HCT116 (cell line): Measurements from ENCODE around the gene PGA4. TPM values are rescaled to one million over a fixed set of nuclear protein-coding genes. Genes with fewer than 3 reads are reported as not detected.

Experiments used
- ATAC-seq: fragments of 200-7000 bp; cut with Tn5 transposase; 2 replicates; pipeline ENCODE4 v1.9.1; 2020; ENCODE audit warnings: mild to moderate bottlenecking, moderate library complexity
- BruUV-seq: library from RNA; stranded (reverse); fragments of 400-500 nt; replicated peaks from 2 replicates; lab custom pipeline; 2021; lab: Mats Ljungman, UMichigan
- CTCF ChIA-PET: fragments of 300-600 bp; sonication (Branson Sonifier 250); formaldehyde crosslinking; loops from one replicate; lab custom pipeline; 2021; ENCODE audit warnings: antibody characterized with exemption; lab: Charles Lee
- POLR2A ChIA-PET: fragments of 300-600, 350-600 bp; sonication (Branson Sonifier 250); formaldehyde crosslinking; loops from one replicate; lab custom pipeline; 2021; ENCODE audit warnings: antibody characterized with exemption; lab: Charles Lee
- RAD21 ChIA-PET, 2 experiments: fragments of 300-600 bp; sonication (Branson Sonifier 250); formaldehyde crosslinking; loops; one replicate each; lab custom pipeline; 2023; ENCODE audit warnings: low total read pairs in 2 of 2; ENCODE audit not compliant: uncharacterized antibody in 2 of 2, unreplicated experiment in 2 of 2, low non-redundant PET in 1 of 2; lab: Charles Lee
- DNase-seq: peaks from one replicate; pipeline ENCODE4 v3.0.0-alpha.2; 2010; ENCODE audit warnings: low read depth, low spot score
- H2AFZ ChIP-seq: fragments of 200-600 bp; shearing (Covaris generic), sonication (generic); 2 replicates; pipeline ENCODE4 v1.6.1; 2017; ENCODE audit warnings: low read depth, mixed run types, mixed read lengths, antibody characterized with exemption, low read length; ENCODE audit not compliant: poor library complexity, severe bottlenecking
- H3K27ac ChIP-seq: 2 replicates; pipeline ENCODE4 v1.5.1; 2012; ENCODE audit warnings: low read depth, low read length
- H3K27me3 ChIP-seq: fragments of 200-600 bp; sonication (generic); 2 replicates; pipeline ENCODE4 v1.6.1; 2016; ENCODE audit warnings: mixed run types, low read length, mixed read lengths; ENCODE audit not compliant: insufficient read depth
- H3K36me3 ChIP-seq, 2 experiments: fragments of 200-500 bp in 1 of 2; fragments of 200-600 bp in 1 of 2; sonication (Bioruptor generic) in 1 of 2; sonication (generic) in 1 of 2; 2 replicates each; pipeline versions ENCODE4 v1.5.1 to v1.6.1; 2014 to 2016; ENCODE audit warnings: low read length in 2 of 2, inconsistent platforms in 1 of 2, mixed read lengths in 1 of 2, mixed run types in 1 of 2; ENCODE audit not compliant: insufficient read depth in 2 of 2, control insufficient read depth in 1 of 2
- H3K4me1 ChIP-seq, 2 experiments: fragments of 200-600 bp in 1 of 2; sonication (generic) in 1 of 2; 2 replicates each; pipeline versions ENCODE4 v1.5.1 to v1.6.1; 2012 to 2017; ENCODE audit warnings: low read length in 2 of 2, inconsistent platforms in 1 of 2, mild to moderate bottlenecking in 1 of 2, mixed read lengths in 1 of 2, mixed run types in 1 of 2, moderate library complexity in 1 of 2; ENCODE audit not compliant: insufficient read depth in 2 of 2, control insufficient read depth in 1 of 2
- H3K4me2 ChIP-seq: fragments of 200-600 bp; sonication (generic); 2 replicates; pipeline ENCODE4 v1.6.1; 2017; ENCODE audit warnings: mixed run types, low read length, mixed read lengths
- H3K4me3 ChIP-seq, 2 experiments: fragments of 200-600 bp in 1 of 2; sonication (generic) in 1 of 2; replicated peaks in 1 of 2; 2 replicates each; pipeline ENCODE4 v1.5.1; 2011 to 2016; ENCODE audit warnings: low read length in 2 of 2, control low read depth in 1 of 2, low read depth in 1 of 2, mild to moderate bottlenecking in 1 of 2, mixed read lengths in 1 of 2, mixed run types in 1 of 2
- H3K79me2 ChIP-seq: fragments of 200-600 bp; sonication (generic); 2 replicates; pipeline ENCODE4 v1.6.1; 2017; ENCODE audit warnings: mild to moderate bottlenecking, mixed run types, low read length, moderate library complexity, mixed read lengths; ENCODE audit not compliant: insufficient read depth
- H3K9ac ChIP-seq: fragments of 200-600 bp; sonication (generic); 2 replicates; pipeline ENCODE4 v1.6.1; 2016; ENCODE audit warnings: low read length, mixed read lengths
- H3K9me2 ChIP-seq: fragments of 200-600 bp; sonication (generic), shearing (Covaris generic); 2 replicates; pipeline ENCODE4 v1.6.1; 2017; ENCODE audit warnings: mixed run types, mild to moderate bottlenecking, moderate library complexity; ENCODE audit not compliant: insufficient read depth
- H3K9me3 ChIP-seq, 2 experiments: fragments of 200-500 bp in 1 of 2; fragments of 200-600 bp in 1 of 2; sonication (Bioruptor generic) in 1 of 2; sonication (generic) in 1 of 2; 2 replicates each; pipeline ENCODE4 v1.6.1; 2014 to 2017; ENCODE audit warnings: low read length in 2 of 2, mixed read lengths in 2 of 2, inconsistent platforms in 1 of 2, low read depth in 1 of 2, mild to moderate bottlenecking in 1 of 2, mixed run types in 1 of 2, moderate library complexity in 1 of 2; ENCODE audit not compliant: control insufficient read depth in 1 of 2, insufficient read depth in 1 of 2
- H4K20me1 ChIP-seq: fragments of 200-600 bp; sonication (generic), shearing (Covaris generic); 2 replicates; pipeline ENCODE4 v1.6.1; 2017; ENCODE audit warnings: mixed run types, mild to moderate bottlenecking, moderate library complexity; ENCODE audit not compliant: insufficient read depth
- CTCF ChIP-seq, 3 experiments: fragments of 200-600 bp in 1 of 3; sonication (generic) in 1 of 3; IDR thresholded peaks in 2 of 3; conservative IDR thresholded peaks in 1 of 3; 2 replicates each; pipeline ENCODE4 v1.5.1; 2012 to 2017; ENCODE audit warnings: low read depth in 2 of 3, low read length in 2 of 3, antibody characterized with exemption in 1 of 3, borderline replicate concordance in 1 of 3, control low read depth in 1 of 3, mild to moderate bottlenecking in 1 of 3, mixed read lengths in 1 of 3, mixed run types in 1 of 3, moderate library complexity in 1 of 3; ENCODE audit not compliant: insufficient read depth in 1 of 3
- EGR1 ChIP-seq: IDR thresholded peaks from 2 replicates; pipeline ENCODE4 v1.6.1; 2012; ENCODE audit warnings: low read depth
- EZH2 ChIP-seq: fragments of 200-600 bp; sonication (generic); IDR thresholded peaks from 2 replicates; pipeline ENCODE4 v1.6.1; 2017; ENCODE audit warnings: antibody characterized with exemption, mixed run types
- POLR2AphosphoS5 ChIP-seq: IDR thresholded peaks from 2 replicates; pipeline ENCODE4 v1.6.1; 2011; ENCODE audit warnings: mild to moderate bottlenecking, low read depth, low read length, moderate library complexity
- SIN3A ChIP-seq: IDR thresholded peaks from 2 replicates; pipeline ENCODE4 v1.6.1; 2012; ENCODE audit warnings: low read depth
- SP1 ChIP-seq: IDR thresholded peaks from 2 replicates; pipeline ENCODE4 v1.6.1; 2012; ENCODE audit warnings: low read depth
- TCF7L2 ChIP-seq: IDR thresholded peaks from 2 replicates; pipeline ENCODE4 v1.7.0; 2011; ENCODE audit warnings: borderline replicate concordance, inconsistent platforms; ENCODE audit not compliant: insufficient read depth, insufficient read length; ENCODE audit errors: extremely low read depth
- intact Hi-C: fragments of 100-400 bp; cut with micrococcal nuclease; formaldehyde crosslinking; loops from 2 replicates; pipeline ENCODE4 v1.10.0; 2022
- total RNA-seq: library from RNA; stranded (reverse); gene quantifications from one replicate; pipeline ENCODE4 v1.2.1, GENCODE V29; 2021; ENCODE audit not compliant: unreplicated experiment

PGA4 gene
- total RNA-seq, 1 experiment from 2014 or later = not detected

GRCh38 chr11:61181489-61181888 is 40.7 kb upstream of the PGA4 start:
- H4K20me1 ChIP-seq = no peaks in the 10 kb centered on the region
- no peak overlapping the region for H3K4me2 ChIP-seq
- intact Hi-C loops = loop anchor here (10.0 kb wide), 1 partner anchor 267 kb away; the partner anchor contains the start of gene TMEM109
- no peaks in the 10 kb centered on the region for H3K36me3 ChIP-seq
- DNase-seq = no peak
- no peak for ATAC-seq
- TF ChIP-seq EZH2 (no peak), POLR2AphosphoS5 (no peak), EGR1 (no peak), SP1 (no peak), SIN3A (no peak)
- CTCF ChIA-PET = interaction anchor here (0.7 kb wide), 1 partner anchor 405 kb away, joined by 3 read pairs; no protein-coding TSS in a partner anchor
- H3K9ac ChIP-seq = no peak overlapping the region
- no peaks in the 10 kb centered on the region for H3K79me2 ChIP-seq
- no peak overlapping the region for H3K27ac ChIP-seq
- POLR2A ChIA-PET = no interaction called here
- H2AFZ ChIP-seq = no peak overlapping the region
- no peak overlapping the region for H3K4me3 ChIP-seq
- H3K9me2 ChIP-seq = no peaks in the 10 kb centered on the region
- RAD21 ChIA-PET = no interaction called here
- BruUV-seq = no TSS peak
- no peaks in the 10 kb centered on the region for H3K4me1 ChIP-seq
- 0 out of 2 replicates have a peak, but pooled peaks cover 3% of the 10 kb centered on the region for H3K27me3 ChIP-seq
- H3K9me3 ChIP-seq = no peaks in the 10 kb centered on the region

- DNase-seq = no peak
- H3K79me2 ChIP-seq = no peaks in the 10 kb centered on the region
- no peaks in the 10 kb centered on the region for H3K4me1 ChIP-seq
- no peak overlapping the region for H3K4me2 ChIP-seq
- H3K27me3 ChIP-seq = no peaks in the 10 kb centered on the region
- no peak overlapping the region for H3K4me3 ChIP-seq
- H3K27ac ChIP-seq = no peak overlapping the region
- TF ChIP-seq TCF7L2 = no peak
- TF ChIP-seq CTCF (IDR thresholded peaks at IDR 0.05 in 2 of 3, conservative IDR thresholded peaks at IDR 0.05 in 1 of 3; ENCODE audit: borderline replicate concordance in 1 of 3, insufficient read depth in 1 of 3, low read depth in 2 of 3, low read length in 2 of 3) = peak in 2 of 3 experiments; percentile 26 to 34; a peak in 2 of 6 replicates
- no peaks in the 10 kb centered on the region for H3K36me3 ChIP-seq
- H3K9ac ChIP-seq = no peak overlapping the region
- no peak overlapping the region for H2AFZ ChIP-seq
- H4K20me1 ChIP-seq = no peaks in the 10 kb centered on the region
- ChIA-PET RAD21 (no interaction called here), POLR2A (no interaction called here), CTCF (no interaction called here)
- no peaks in the 10 kb centered on the region for H3K9me3 ChIP-seq
- no peaks in the 10 kb centered on the region for H3K9me2 ChIP-seq
- BruUV-seq = no TSS peak
- intact Hi-C loops = loop anchor here (10.0 kb wide), 1 partner anchor 269 kb away; the partner anchor contains the start of gene TMEM109
- peak; percentile 38; the same call in 1 of the 2 replicates for ATAC-seq
Measured at GRCh38 chr11:61183645-61184044, 38.5 kb upstream of the PGA4 start.
